Panc1 (cell line): ENCODE data around the gene HSF2.

Source experiments
- SIN3A ChIP-seq: IDR thresholded peaks from 2 replicates; pipeline ENCODE4 v1.6.1; 2012; ENCODE audit warnings: low read depth, mild to moderate bottlenecking, low read length, moderate library complexity, borderline replicate concordance; ENCODE audit not compliant: insufficient read depth
- TF ChIP-seq, protein P1 (sequence below): fragments of 450-650 bp; IDR thresholded peaks from 2 replicates; pipeline ENCODE4 v1.5.1; 2017; ENCODE audit warnings: mild to moderate bottlenecking

DNA sequence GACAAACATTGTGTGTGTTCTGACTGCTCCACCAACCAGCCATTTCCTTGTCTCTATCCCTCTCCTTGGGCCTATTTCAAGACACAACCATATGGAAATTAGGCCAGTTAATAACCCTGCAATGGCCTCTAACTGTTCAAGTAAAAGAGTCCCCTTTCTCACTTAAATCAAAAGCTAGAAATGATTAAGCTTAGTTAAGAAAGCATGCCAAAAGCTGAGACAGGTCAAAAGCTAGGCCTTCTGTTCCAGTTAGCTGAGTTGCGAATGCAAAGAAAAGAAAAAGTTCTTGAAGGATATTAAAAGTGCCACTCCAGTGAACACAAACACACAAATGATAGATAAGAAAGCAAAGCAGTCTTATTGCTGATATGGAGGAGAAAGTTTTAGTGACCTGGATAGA lies 49.6 kb downstream of the HSF2 start:
- TF ChIP-seq, protein P1, sequence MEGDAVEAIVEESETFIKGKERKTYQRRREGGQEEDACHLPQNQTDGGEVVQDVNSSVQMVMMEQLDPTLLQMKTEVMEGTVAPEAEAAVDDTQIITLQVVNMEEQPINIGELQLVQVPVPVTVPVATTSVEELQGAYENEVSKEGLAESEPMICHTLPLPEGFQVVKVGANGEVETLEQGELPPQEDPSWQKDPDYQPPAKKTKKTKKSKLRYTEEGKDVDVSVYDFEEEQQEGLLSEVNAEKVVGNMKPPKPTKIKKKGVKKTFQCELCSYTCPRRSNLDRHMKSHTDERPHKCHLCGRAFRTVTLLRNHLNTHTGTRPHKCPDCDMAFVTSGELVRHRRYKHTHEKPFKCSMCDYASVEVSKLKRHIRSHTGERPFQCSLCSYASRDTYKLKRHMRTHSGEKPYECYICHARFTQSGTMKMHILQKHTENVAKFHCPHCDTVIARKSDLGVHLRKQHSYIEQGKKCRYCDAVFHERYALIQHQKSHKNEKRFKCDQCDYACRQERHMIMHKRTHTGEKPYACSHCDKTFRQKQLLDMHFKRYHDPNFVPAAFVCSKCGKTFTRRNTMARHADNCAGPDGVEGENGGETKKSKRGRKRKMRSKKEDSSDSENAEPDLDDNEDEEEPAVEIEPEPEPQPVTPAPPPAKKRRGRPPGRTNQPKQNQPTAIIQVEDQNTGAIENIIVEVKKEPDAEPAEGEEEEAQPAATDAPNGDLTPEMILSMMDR, result no peak
- no peak for TF ChIP-seq SIN3A
